K562 (cell line): ENCODE data around the gene TMEM106B.

Experiments
- PHTF2 ChIP-seq: fragments of 250-450 bp; sonication (Bioruptor Pico); IDR thresholded peaks from 2 replicates; pipeline ENCODE4 v1.5.0; 2021; ENCODE audit warnings: mild to moderate bottlenecking
- ZHX1 ChIP-seq: fragments of 150-350 bp; conservative IDR thresholded peaks from 2 replicates; pipeline ENCODE4 v1.6.1; 2014; ENCODE audit warnings: low read length

- TF ChIP-seq PHTF2: no peak
- TF ChIP-seq ZHX1: no peak
Observed at GRCh38 chr7:12267542-12267941, 56.4 kb downstream of the TMEM106B start.
